GM18858 (cell line): Measurements from ENCODE around the gene GDF10.

ENCODE experiments used
- ATAC-seq: cut with Tn5 transposase; IDR thresholded peaks from one replicate; pipeline ENCODE4 v1.9.1; 2021; ENCODE audit not compliant: unreplicated experiment

GDF10 gene

GRCh38 chr10:47349941-47350371 is 50.0 kb downstream of the GDF10 start:
- ATAC-seq = no peak

DNA sequence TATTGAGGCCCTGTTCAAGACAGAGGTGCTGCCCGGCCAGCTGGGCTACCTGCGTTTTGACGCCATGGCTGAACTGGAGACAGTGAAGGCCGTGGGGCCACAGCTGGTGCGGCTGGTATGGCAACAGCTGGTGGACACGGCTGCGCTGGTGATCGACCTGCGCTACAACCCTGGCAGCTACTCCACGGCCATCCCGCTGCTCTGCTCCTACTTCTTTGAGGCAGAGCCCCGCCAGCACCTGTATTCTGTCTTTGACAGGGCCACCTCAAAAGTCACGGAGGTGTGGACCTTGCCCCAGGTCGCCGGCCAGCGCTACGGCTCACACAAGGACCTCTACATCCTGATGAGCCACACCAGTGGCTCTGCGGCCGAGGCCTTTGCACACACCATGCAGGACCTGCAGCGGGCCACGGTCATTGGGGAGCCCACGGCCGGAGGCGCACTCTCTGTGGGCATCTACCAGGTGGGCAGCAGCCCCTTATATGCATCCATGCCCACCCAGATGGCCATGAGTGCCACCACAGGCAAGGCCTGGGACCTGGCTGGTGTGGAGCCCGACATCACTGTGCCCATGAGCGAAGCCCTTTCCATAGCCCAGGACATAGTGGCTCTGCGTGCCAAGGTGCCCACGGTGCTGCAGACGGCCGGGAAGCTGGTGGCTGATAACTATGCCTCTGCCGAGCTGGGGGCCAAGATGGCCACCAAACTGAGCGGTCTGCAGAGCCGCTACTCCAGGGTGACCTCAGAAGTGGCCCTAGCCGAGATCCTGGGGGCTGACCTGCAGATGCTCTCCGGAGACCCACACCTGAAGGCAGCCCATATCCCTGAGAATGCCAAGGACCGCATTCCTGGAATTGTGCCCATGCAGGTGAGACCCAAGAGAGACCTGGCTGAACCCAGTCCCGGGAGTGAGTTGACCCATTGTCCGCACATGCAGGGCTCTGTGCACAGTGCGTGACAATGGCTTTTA is 51.0 kb downstream of the GDF10 start:
- no peak for ATAC-seq

DNA sequence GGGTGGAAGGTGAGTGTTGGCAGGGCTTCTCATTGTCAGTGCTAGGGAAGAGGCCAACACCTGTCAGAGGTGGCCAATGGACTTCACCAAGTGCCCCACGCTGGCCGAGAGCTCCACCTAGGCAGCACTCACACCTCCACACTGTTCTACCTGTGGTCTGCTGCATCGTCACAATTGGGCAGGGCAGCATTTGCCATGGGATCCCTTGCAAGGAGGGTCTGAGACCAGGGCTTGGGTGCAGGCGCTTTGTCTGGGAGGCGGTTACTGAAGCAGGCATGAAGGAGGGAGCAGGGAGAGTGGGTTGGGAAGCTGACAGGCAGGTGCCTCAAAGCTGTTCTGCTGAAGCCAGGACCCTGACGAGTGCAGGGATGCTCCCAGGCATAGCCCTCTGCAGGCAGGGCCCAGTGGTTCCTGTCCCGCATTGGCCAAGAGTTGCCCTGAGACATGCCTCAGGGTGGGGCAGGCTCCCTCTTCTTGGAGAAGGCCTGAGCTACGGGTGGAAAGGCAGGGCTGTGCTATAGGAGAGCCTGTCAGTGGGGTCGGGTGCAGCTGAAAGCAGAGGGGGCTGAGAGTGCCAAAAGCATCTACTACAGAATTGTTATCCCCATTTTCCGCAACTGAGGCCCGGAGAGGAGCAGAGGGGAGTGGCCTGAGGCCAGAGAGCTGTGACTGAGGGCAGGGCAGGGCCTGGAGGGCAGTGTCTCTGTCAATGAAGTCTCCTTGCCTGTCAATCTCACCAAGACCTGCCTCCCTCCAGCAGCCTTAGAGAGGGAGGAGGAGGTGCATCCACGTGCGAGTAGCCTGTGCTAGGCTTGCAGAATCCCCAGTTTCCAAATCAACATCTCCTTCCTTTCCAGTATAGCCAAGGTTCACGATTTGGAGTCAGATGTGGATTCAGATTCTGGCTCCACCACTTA is 52.2 kb downstream of the GDF10 start:
- no peak for ATAC-seq

- no peak for ATAC-seq
Observed at GRCh38 chr10:47353351-47353750, 53.4 kb downstream of the GDF10 start.

- ATAC-seq = no peak
Observed at GRCh38 chr10:47354165-47354564, 54.2 kb downstream of the GDF10 start.

DNA sequence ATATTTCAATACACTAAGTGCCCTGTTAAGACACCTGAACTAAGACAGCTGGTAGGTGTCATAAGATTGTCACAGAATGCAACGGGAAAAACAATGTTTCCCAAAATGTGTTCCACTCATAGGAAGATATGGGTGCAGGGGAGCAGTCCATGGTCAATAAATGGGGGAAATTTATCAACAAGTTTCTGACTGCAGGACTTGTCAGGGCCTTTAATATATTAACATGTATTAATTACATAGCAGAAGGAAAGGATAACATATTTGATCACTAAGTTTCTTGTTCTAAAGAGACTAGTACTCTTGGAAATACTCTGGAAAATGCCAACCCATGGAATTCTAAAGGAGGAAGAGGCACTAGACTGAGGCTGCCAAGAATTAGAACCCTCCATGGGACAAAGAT is 54.9 kb downstream of the GDF10 start:
- no peak for ATAC-seq

DNA sequence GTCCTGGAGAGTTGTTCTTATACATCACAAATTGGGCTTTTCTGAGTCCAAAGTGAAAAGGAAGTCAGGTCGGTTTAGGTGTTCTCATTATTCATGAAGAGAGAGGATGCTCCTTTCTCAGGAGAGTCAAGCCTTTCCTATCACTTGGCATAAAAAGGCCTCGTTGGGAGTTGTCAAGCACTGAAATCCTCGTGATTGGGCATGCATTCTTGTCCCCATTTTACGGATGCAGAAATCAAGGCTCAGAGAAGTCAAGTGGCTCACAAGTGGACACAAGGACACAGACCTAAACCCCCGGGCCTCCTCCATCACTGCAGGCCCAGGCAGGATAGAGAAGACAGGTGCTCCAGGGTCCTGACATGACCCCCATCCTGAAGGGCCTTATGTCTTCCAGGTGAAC is 56.7 kb downstream of the GDF10 start:
- no peak for ATAC-seq

DNA sequence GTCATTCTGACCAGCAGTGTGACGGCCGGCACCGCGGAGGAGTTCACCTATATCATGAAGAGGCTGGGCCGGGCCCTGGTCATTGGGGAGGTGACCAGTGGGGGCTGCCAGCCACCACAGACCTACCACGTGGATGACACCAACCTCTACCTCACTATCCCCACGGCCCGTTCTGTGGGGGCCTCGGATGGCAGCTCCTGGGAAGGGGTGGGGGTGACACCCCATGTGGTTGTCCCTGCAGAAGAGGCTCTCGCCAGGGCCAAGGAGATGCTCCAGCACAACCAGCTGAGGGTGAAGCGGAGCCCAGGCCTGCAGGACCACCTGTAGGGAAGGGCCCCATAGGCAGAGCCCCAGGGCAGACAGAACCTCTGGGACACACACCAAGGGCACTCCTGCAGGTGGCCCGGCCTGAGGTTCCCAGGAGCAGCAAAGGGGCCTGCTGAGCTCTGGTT is 57.2 kb downstream of the GDF10 start:
- no peak for ATAC-seq

GRCh38 chr10:47357911-47358310 is 57.9 kb downstream of the GDF10 start:
- ATAC-seq = no peak

DNA sequence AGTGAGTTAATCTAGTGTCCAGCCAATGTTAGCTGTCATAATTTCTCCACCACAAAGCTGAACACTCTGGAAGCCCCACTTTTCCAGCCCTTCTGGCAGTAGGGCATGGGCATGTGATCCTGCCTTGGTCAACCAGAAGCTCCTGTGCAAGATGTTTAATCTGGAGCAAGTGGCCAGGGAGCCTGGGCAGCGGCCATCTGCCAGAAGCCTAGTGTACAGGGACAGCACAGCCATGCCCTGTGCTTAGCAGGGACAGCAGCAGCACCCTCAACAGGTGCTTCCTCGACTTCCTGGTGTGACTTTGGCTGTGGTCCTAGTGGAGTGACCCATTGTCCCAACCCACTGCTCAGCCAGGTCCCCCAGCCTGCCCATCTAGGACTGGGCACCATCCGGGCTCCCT is 58.5 kb downstream of the GDF10 start:
- ATAC-seq = no peak

- ATAC-seq = no peak
Observed at GRCh38 chr10:47359101-47359500, 59.1 kb downstream of the GDF10 start.

- ATAC-seq = no peak
Observed at GRCh38 chr10:47359626-47360418, 59.8 kb downstream of the GDF10 start.

DNA sequence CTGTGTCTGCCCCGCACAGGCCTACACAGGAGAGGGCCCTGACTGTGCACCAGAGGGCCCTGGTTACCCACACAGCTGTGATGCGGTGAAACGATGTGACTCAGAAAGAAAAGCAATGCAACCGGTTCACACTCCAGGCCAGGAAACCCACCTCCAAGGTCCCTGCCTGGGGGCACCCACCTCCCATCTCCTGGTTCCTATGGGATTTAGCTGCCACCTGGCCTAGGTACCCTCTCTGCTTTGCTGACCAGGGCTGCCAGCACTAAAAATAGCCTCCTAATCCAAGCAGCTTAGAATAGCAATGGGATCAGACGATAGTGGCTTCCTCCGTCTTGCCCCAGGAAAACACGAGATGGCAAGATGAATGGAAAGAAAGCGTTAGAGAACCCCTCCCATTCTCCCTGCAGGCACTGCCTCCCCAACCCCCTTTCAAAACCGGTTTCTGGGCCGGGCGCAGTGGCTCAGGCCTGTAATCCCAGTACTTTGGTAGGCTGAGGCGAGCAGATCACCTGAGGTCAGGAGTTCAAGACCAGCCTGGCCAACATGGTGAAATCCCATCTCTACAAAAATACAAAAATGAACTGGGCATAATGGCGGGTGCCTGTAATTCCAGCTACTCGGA is 60.5 kb downstream of the GDF10 start:
- no peak for ATAC-seq

GRCh38 chr10:47361293-47361692 is 61.3 kb downstream of the GDF10 start:
- ATAC-seq = no peak

GRCh38 chr10:47362199-47362598 is 62.2 kb downstream of the GDF10 start:
- ATAC-seq = no peak
